Mesendoderm (in vitro differentiated cells): ENCODE results near the gene PTGFR.
A peak's percentile ranks its signal among the peaks of the same experiment; 100 is the strongest.

Experiments
- DNase-seq: peaks from one replicate; pipeline ENCODE4 v3.0.0; 2013
- H2AK5ac ChIP-seq: 2 replicates; pipeline ENCODE4 v1.6.1; 2013; ENCODE audit warnings: low read length, inconsistent platforms
- H2BK120ac ChIP-seq: 2 replicates; pipeline ENCODE4 v1.6.1; 2013; ENCODE audit warnings: low read depth, mild to moderate bottlenecking, low read length, moderate library complexity, mixed read lengths
- H2BK15ac ChIP-seq: replicated peaks from 2 replicates; pipeline ENCODE4 v1.6.1; 2013; ENCODE audit warnings: low read depth, mild to moderate bottlenecking, moderate library complexity
- H2BK5ac ChIP-seq: 2 replicates; pipeline ENCODE4 v1.6.1; 2013; ENCODE audit warnings: low read length, inconsistent platforms
- H3K18ac ChIP-seq: 2 replicates; pipeline ENCODE4 v1.6.1; 2013; ENCODE audit warnings: mild to moderate bottlenecking, low read length, mixed read lengths
- H3K23ac ChIP-seq: one replicate; pipeline ENCODE4 v1.6.1; 2013; ENCODE audit warnings: low read length
- H3K27ac ChIP-seq: 2 replicates; pipeline ENCODE4 v1.5.1; 2013; ENCODE audit warnings: low read depth, mild to moderate bottlenecking, inconsistent platforms, low read length, moderate library complexity
- H3K27me3 ChIP-seq: 2 replicates; pipeline ENCODE4 v1.6.1; 2013; ENCODE audit warnings: low read length, control low read depth, mild to moderate bottlenecking, inconsistent platforms; ENCODE audit not compliant: insufficient read depth, poor library complexity
- H3K36me3 ChIP-seq: 2 replicates; pipeline ENCODE4 v1.6.1; 2013; ENCODE audit warnings: low read length, inconsistent platforms; ENCODE audit not compliant: control insufficient read depth, insufficient read depth
- H3K4ac ChIP-seq: one replicate; pipeline ENCODE4 v1.6.1; 2013; ENCODE audit warnings: low read depth, mild to moderate bottlenecking, low read length, moderate library complexity
- H3K4me1 ChIP-seq: 2 replicates; pipeline ENCODE4 v1.6.1; 2013; ENCODE audit warnings: low read depth, low read length, inconsistent platforms; ENCODE audit not compliant: control insufficient read depth
- H3K4me2 ChIP-seq: 2 replicates; pipeline ENCODE4 v1.6.1; 2013; ENCODE audit warnings: low read length
- H3K4me3 ChIP-seq: 2 replicates; pipeline ENCODE4 v1.5.1; 2013; ENCODE audit warnings: mild to moderate bottlenecking, low read length
- H3K56ac ChIP-seq: one replicate; pipeline ENCODE4 v1.6.1; 2013; ENCODE audit warnings: low read length
- H3K79me1 ChIP-seq: 2 replicates; pipeline ENCODE4 v1.6.1; 2013; ENCODE audit warnings: low read length, inconsistent platforms
- H3K79me2 ChIP-seq: 2 replicates; pipeline ENCODE4 v1.6.1; 2013; ENCODE audit warnings: mild to moderate bottlenecking, low read length; ENCODE audit not compliant: control insufficient read depth, insufficient read depth
- H3K9ac ChIP-seq: 2 replicates; pipeline ENCODE4 v1.6.1; 2013; ENCODE audit warnings: low read length, inconsistent platforms
- H4K5ac ChIP-seq: one replicate; pipeline ENCODE4 v1.6.1; 2013; ENCODE audit warnings: low read length
- H4K8ac ChIP-seq: one replicate; pipeline ENCODE4 v1.6.1; 2013; ENCODE audit warnings: low read depth, mild to moderate bottlenecking, control low read depth, low read length, moderate library complexity
- WGBS: extraction: QIAGEN DNeasy Blood & Tissue Kit; methylation state at CpG from one replicate; pipeline ENCODE4 v1.1.7; 2013; ENCODE audit warnings: low lambda C conversion rate, missing lambda C conversion rate; ENCODE audit not compliant: insufficient coverage; ENCODE audit errors: extremely low coverage; 5-methylcytosine and 5-hydroxymethylcytosine counted together

The PTGFR gene

GRCh38 chr1:78483903-78484302 is 6.9 kb upstream of the PTGFR start:
- H4K5ac ChIP-seq = no peak overlapping the region
- no peaks in the 10 kb centered on the region for H3K79me1 ChIP-seq
- H3K9ac ChIP-seq = no peak overlapping the region
- no peak overlapping the region for H3K56ac ChIP-seq
- H4K8ac ChIP-seq = no peak overlapping the region
- no peak overlapping the region for H2BK5ac ChIP-seq
- no peaks in the 10 kb centered on the region for H3K36me3 ChIP-seq
- no peak overlapping the region for H2BK120ac ChIP-seq
- H3K79me2 ChIP-seq = no peaks in the 10 kb centered on the region
- no peaks in the 10 kb centered on the region for H3K4me1 ChIP-seq
- no peak overlapping the region for H3K18ac ChIP-seq
- H3K4me2 ChIP-seq = no peak overlapping the region
- no peaks in the 10 kb centered on the region for H3K27me3 ChIP-seq
- H2AK5ac ChIP-seq = no peak overlapping the region
- no CpG with 5 or more reads among the region's 6 CpGs for WGBS
- H3K4me3 ChIP-seq = no peak overlapping the region
- no peak overlapping the region for H2BK15ac ChIP-seq
- no peak overlapping the region for H3K23ac ChIP-seq
- H3K27ac ChIP-seq = no peak overlapping the region
- no peak overlapping the region for H3K4ac ChIP-seq
- DNase-seq = peak; percentile 42

DNA sequence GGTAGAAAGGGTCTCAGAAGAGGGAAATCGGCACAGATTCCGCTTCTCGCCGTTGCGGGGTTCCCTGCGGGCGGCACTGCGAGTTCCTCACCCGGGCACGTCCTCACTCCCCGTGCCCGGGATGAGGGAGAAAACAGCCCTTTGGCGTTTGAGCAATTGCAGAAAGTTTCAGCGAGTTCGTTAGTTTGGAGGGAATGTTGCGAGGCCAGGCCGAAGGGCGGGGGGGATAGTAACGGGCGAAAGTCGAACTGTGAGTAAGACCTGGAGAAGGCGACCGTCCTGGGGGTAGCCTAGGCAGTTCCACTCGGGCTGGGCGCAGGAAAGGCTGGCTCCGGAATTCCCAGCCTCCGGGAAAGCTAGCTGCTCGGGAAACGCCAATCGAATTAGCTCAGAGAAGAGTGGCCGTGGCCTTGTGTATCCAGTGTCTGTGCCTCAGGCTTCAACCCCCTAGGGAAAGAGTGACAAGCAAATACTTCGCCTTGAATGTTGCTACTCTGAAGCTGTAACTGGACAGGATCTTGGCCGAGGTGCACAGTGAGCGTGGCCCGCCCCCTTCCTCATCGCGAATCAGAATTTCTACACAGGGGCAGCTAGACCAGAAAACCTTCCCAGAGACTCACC is 787 bp downstream of the PTGFR start:
- Histone ChIP-seq H3K4me1 (no peaks in the 10 kb centered on the region), H3K18ac (no peak overlapping the region), H3K79me2 (no peaks in the 10 kb centered on the region), H4K8ac (no peak overlapping the region), H3K79me1 (no peaks in the 10 kb centered on the region), H2BK15ac (no peak overlapping the region), H3K23ac (no peak overlapping the region), H3K4ac (no peak overlapping the region), H2BK120ac (no peak overlapping the region), H3K27ac (no peak overlapping the region), H2AK5ac (no peak overlapping the region), H3K4me2 (peak overlapping the region; percentile 85), H3K27me3 (peaks cover 4% of the 10 kb centered on the region), H2BK5ac (no peak overlapping the region), H3K56ac (peak overlapping the region; percentile 71), H3K4me3 (peak overlapping the region; percentile 32), H3K9ac (peak overlapping the region; percentile 62), H4K5ac (no peak overlapping the region), H3K36me3 (no peaks in the 10 kb centered on the region)
- WGBS = no CpG with 5 or more reads among the region's 37 CpGs
- DNase-seq = peak; percentile 82

- no peaks in the 10 kb centered on the region for H3K36me3 ChIP-seq
- no peak overlapping the region for H4K5ac ChIP-seq
- no peak overlapping the region for H3K4ac ChIP-seq
- no peak overlapping the region for H3K4me3 ChIP-seq
- H2AK5ac ChIP-seq = no peak overlapping the region
- H3K27ac ChIP-seq = no peak overlapping the region
- no peak overlapping the region for H3K4me2 ChIP-seq
- no peak overlapping the region for H3K18ac ChIP-seq
- H3K4me1 ChIP-seq = no peaks in the 10 kb centered on the region
- H3K23ac ChIP-seq = no peak overlapping the region
- no peaks in the 10 kb centered on the region for H3K79me1 ChIP-seq
- no peak overlapping the region for H3K9ac ChIP-seq
- no peak overlapping the region for H2BK120ac ChIP-seq
- no peaks in the 10 kb centered on the region for H3K79me2 ChIP-seq
- no peak overlapping the region for H4K8ac ChIP-seq
- DNase-seq = no peak
- no peak overlapping the region for H3K56ac ChIP-seq
- H2BK15ac ChIP-seq = no peak overlapping the region
- H3K27me3 ChIP-seq = peaks cover 4% of the 10 kb centered on the region
- no peak overlapping the region for H2BK5ac ChIP-seq
- 86% methylated on average over 1 of the region's 12 CpGs for WGBS
Measured at GRCh38 chr1:78492386-78492950, 1.7 kb downstream of the PTGFR start.

GRCh38 chr1:78493451-78493850 is 2.7 kb downstream of the PTGFR start:
- H3K79me1 ChIP-seq = no peaks in the 10 kb centered on the region

GRCh38 chr1:78497201-78497600 is 6.4 kb downstream of the PTGFR start:
- Histone ChIP-seq H3K4me2 (no peak overlapping the region), H3K56ac (no peak overlapping the region), H3K27me3 (no peaks in the 10 kb centered on the region), H4K8ac (no peak overlapping the region), H3K4ac (no peak overlapping the region), H3K27ac (no peak overlapping the region), H2BK15ac (no peak overlapping the region), H3K79me2 (no peaks in the 10 kb centered on the region), H3K18ac (no peak overlapping the region), H2BK120ac (no peak overlapping the region), H2BK5ac (no peak overlapping the region), H3K4me3 (no peak overlapping the region), H4K5ac (no peak overlapping the region), H3K9ac (no peak overlapping the region), H3K79me1 (no peaks in the 10 kb centered on the region), H2AK5ac (no peak overlapping the region), H3K36me3 (no peaks in the 10 kb centered on the region), H3K4me1 (no peaks in the 10 kb centered on the region), H3K23ac (no peak overlapping the region)
- no peak for DNase-seq
- WGBS = no CpG with 5 or more reads among the region's 4 CpGs

More at GRCh38 chr1:78493451-78493850, 2.7 kb downstream of the PTGFR start:
- H3K23ac ChIP-seq = no peak overlapping the region
- H3K27me3 ChIP-seq = peaks cover 4% of the 10 kb centered on the region
- H3K9ac ChIP-seq = no peak overlapping the region
- no peak overlapping the region for H3K56ac ChIP-seq
- H3K79me2 ChIP-seq = no peaks in the 10 kb centered on the region
- H3K4me1 ChIP-seq = no peaks in the 10 kb centered on the region
- no peak overlapping the region for H2AK5ac ChIP-seq
- no peak overlapping the region for H2BK5ac ChIP-seq
- no peaks in the 10 kb centered on the region for H3K36me3 ChIP-seq
- no peak overlapping the region for H4K8ac ChIP-seq
- no peak overlapping the region for H2BK15ac ChIP-seq
- no CpG with 5 or more reads among the region's 1 CpG for WGBS
- H4K5ac ChIP-seq = no peak overlapping the region
- no peak overlapping the region for H3K4ac ChIP-seq
- H3K18ac ChIP-seq = no peak overlapping the region
- H3K4me2 ChIP-seq = no peak overlapping the region
- DNase-seq = no peak
- H2BK120ac ChIP-seq = no peak overlapping the region
- H3K27ac ChIP-seq = no peak overlapping the region
- no peak overlapping the region for H3K4me3 ChIP-seq

- Histone ChIP-seq H3K27me3 (no peaks in the 10 kb centered on the region), H4K5ac (no peak overlapping the region), H3K23ac (no peak overlapping the region), H2BK5ac (no peak overlapping the region), H3K36me3 (no peaks in the 10 kb centered on the region), H3K56ac (no peak overlapping the region), H3K4me3 (no peak overlapping the region), H3K4me1 (no peaks in the 10 kb centered on the region), H3K18ac (no peak overlapping the region), H3K4me2 (no peak overlapping the region), H3K79me1 (no peaks in the 10 kb centered on the region), H4K8ac (no peak overlapping the region), H2AK5ac (no peak overlapping the region), H3K4ac (no peak overlapping the region), H2BK120ac (no peak overlapping the region), H2BK15ac (no peak overlapping the region), H3K27ac (no peak overlapping the region), H3K79me2 (no peaks in the 10 kb centered on the region), H3K9ac (no peak overlapping the region)
- no peak for DNase-seq
- no CpG with 5 or more reads among the region's 2 CpGs for WGBS
Measured at GRCh38 chr1:78500529-78500928, 9.8 kb downstream of the PTGFR start.
